LHCN-M2 (cell line): ENCODE data around the gene NFKBIZ. TPM values are rescaled to one million over a fixed set of nuclear protein-coding genes. Genes with fewer than 3 reads are reported as not detected.

Experiments used
- total RNA-seq: library from RNA; depleted of rRNA; stranded (reverse); fragments of >200 nt; gene quantifications from 2 replicates; pipeline ENCODE4 v1.2.3, GENCODE V29; 2014; rRNA removed

Gene NFKBIZ
- total RNA-seq, 1 experiment from 2014 or later = 23.0 TPM

Other genes with a start within 250 kb of the NFKBIZ start
- 19.1 and 19.2 TPM in 2 replicates for gene ZBTB11, start 172.4 kb upstream of the NFKBIZ start, total RNA-seq
- gene RPL24, start 162.8 kb upstream of the NFKBIZ start, total RNA-seq = 965 and 1,197 TPM in 2 replicates
- gene CEP97, start 124.9 kb upstream of the NFKBIZ start, total RNA-seq = 26.1 and 28.8 TPM in 2 replicates
- gene NXPE3, start 70.3 kb upstream of the NFKBIZ start, total RNA-seq = 22.4 and 26.5 TPM in 2 replicates